Stimulated activated CD8-positive, alpha-beta memory T cell treated with anti-CD3 and anti-CD28 coated beads, Interleukin-4, amount 100 ng/mL, for 48 hours (primary cell): ENCODE data around the gene ZDHHC11.
"Not testable (repeated sequence)": the region's sequence is repeated elsewhere in the genome, so short reads cannot be mapped to it uniquely, and the experiment has no call there.

ENCODE experiments used
- DNase-seq: peaks from one replicate; pipeline ENCODE4 v3.0.0-alpha.2; 2020

Gene ZDHHC11

GRCh38 chr5:850511-851006 is at the start of gene ZDHHC11:
TSS of gene ZDHHC11 (minus strand) at chr5:850986. CDS start at chr5:850602, 384 bp downstream.
- no peak for DNase-seq

DNA sequence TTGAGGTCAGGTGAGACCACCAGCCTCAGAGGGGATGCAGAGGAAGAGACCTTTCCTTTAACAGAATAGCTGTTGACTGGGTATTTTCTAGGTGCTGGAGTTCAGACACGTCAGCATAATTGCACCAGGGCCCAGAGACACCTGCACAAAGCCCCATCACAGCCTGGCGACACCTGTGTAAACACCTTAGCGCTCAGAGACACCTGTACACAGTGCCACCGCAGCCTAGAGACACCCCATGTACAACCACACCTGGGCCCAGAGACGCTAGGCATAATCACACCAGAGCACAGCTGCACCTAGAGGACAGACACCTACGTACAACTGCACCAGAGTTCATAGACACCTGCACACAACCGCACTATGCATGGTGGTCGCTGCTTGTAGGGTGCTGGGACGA is 42.9 kb upstream of the ZDHHC11 start:
- no peak for DNase-seq

DNA sequence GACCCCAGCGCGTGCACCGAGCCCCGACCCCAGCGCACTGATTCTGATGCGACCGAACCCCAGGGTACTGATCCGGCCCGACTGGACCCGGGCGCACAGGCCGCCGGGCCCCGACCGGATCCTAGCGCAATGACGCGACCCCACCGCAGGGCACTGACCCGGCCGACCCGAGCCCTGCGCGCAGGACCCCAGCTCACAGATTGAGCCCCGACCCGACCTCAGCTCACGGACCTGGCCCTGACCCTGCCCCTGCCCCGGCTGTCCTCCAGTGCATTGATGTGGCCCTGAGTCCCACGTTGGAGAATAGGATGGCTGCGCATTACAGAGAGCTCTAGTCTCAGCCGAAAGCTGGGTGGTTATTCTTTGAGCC is 42.3 kb upstream of the ZDHHC11 start:
- no peak for DNase-seq

- DNase-seq: peak; percentile 87
Observed at GRCh38 chr5:892394-893136, 41.8 kb upstream of the ZDHHC11 start, which contains the start of the genes BRD9 and TRIP13. TSS of gene BRD9 (minus strand) at chr5:892801. CDS start at chr5:892657, 144 bp downstream. TSS of gene TRIP13 (plus strand) at chr5:892884. CDS start at chr5:892999, 115 bp downstream.

DNA sequence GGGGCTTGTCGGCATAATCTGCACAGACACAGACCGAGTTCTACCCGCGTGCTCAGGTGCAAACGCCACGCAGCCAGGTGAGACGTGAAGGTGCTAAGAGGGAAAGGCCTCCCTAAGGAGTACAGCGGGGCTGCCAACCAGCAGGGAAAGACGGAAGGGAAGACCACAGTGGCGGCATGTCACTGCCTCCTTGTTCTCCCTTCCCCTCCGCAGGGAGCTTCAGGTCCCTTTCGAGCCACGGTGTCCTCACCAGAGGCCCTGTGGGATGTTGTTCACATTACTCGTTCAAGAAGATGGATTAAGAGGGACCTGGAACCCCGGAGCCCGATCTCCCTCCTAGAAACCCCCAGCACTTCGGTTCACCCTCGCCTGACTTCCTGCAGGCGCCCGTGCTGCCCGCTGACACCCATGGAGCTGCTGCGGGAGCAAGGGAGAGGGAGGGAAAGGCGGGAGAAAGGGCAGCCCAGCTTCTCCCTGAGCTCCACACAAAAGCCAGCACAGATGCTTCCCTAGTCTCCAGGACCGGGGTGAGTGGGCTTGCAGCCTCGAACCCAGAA is 41.1 kb upstream of the ZDHHC11 start:
- DNase-seq: peak; percentile 42

- no peak for DNase-seq
Observed at GRCh38 chr5:891117-891836, 40.5 kb upstream of the ZDHHC11 start.

- DNase-seq: no peak
Observed at GRCh38 chr5:889075-889710, 38.4 kb upstream of the ZDHHC11 start.

GRCh38 chr5:888638-889035 is 37.9 kb upstream of the ZDHHC11 start:
- no peak for DNase-seq

DNA sequence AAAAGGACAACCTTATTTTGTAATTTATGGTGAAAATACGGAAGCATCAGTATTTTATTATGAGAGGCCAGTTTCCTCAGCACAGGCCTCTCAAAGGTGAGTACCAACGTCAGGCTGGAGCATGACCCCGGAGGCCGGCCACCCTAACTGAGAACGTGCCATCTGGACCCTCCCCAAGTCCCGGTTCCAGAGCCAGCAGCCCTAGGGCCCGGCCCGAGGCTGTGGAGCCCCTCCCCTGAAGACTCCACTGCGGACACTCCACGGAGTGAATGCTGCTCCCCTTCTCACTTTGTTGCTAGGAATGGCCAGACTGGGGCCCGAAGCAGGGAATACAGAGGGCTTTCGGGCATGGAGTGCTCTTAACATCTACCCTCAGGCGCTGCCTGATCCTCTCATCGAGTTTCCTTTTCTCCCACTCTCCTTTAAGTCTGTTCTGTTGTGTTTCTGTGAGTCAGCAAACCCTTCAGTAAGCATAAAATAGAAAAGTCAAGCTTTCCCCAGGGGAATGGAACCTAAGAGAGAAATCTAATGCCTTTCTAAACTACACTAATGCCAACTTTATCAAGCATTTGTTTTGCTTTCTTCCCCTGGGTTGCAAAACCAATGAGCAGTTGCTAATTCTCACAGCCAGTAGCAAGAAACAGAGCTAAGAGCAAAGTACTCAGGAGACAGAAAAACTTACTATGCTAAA is 37.3 kb upstream of the ZDHHC11 start:
- no peak for DNase-seq

- DNase-seq: no peak
Observed at GRCh38 chr5:886716-887325, 36.0 kb upstream of the ZDHHC11 start.

GRCh38 chr5:886036-886435 is 35.2 kb upstream of the ZDHHC11 start:
- DNase-seq: no peak

DNA sequence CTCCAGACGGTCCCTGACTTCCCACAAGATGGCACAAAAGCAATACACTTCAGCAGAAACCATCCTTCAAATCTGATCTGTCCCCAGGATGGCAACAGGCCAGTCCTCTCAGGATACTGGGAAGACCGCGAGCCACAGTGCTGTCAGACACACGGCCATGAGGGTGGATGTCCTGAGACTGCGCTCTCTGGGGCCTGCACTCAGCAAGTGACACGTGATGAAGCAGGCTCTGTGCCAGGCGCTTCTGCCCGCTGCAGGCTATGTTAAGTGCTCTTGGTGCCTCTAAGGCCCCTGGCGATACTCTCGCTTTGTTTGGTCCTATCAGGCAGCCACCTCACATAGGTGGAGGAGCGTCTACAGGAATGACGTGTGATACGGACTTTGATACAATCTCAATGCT is 34.7 kb upstream of the ZDHHC11 start:
- no peak for DNase-seq

DNA sequence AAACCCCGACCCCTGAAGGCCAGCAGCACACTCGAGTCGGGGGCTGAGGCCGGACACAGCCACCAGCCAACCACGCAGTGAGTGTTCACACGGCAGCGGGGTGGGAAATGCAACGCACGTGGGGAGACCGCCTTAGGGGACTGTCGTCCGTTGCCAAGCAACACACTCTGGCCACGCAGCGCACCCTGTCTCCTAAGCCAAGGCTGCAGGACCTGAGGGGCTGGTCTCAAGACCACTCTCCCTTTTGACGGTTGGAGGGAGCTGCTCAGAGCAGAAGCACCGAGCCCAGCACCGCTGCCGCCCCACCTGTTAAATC is 34.3 kb upstream of the ZDHHC11 start:
- no peak for DNase-seq

DNA sequence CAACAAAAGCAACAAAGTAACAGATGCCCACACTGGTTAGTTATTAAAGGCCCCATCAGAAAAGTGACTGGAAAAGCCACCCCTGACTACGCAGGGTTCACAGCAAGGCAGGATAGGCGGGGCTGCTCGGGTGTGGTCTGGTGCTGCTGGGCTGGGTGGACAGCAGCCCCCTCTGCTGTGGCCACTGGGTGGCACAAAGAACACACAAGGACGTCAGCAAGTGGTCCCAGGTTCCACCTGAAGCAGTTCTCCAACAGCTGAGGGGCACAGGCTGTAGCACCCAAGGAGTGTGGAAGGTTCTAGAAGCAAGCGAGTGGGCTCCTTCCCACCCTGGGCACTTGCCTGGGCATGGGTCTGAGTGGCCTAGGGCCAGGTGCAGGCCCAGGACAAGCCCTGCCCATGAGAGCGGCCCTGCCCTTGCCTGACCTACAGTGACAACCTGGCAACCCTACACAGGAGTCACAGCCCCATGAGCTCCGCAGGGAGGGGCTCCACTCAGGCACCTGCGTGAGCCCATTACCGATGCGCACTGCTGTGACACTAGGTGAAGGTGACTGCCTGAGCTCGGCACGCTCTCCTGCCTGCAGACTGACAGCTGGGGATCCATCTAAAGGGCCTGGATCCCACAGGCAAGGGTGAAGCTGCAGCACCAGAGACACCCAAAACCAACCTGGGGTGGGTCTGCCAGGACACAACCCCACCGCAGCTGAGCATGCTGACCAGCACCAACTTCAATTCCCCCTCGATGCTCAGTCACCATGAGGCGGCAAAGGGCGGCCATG is 33.8 kb upstream of the ZDHHC11 start:
- no peak for DNase-seq

- DNase-seq: no peak
Observed at GRCh38 chr5:883475-884181, 32.8 kb upstream of the ZDHHC11 start.

- no peak for DNase-seq
Observed at GRCh38 chr5:882253-883183, 31.7 kb upstream of the ZDHHC11 start.

DNA sequence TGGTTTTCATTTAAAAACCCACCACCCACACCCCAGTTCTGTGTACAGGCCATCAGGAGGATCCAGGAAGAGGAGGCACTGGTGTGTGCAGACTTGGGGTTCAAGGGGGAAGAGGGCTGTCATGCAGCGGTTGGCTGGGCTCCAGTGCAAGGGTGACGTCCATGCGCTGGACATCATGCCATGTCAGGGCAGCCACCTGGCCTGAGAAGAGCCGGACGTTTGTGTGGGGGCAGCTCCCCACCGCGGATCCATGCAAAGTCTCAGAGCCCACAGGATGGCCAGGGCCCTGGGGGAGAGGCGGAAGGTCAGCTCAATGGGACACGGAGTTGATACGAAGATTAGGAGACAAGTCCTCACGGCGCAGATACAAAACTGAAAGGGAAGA is 30.8 kb upstream of the ZDHHC11 start:
- DNase-seq: no peak

DNA sequence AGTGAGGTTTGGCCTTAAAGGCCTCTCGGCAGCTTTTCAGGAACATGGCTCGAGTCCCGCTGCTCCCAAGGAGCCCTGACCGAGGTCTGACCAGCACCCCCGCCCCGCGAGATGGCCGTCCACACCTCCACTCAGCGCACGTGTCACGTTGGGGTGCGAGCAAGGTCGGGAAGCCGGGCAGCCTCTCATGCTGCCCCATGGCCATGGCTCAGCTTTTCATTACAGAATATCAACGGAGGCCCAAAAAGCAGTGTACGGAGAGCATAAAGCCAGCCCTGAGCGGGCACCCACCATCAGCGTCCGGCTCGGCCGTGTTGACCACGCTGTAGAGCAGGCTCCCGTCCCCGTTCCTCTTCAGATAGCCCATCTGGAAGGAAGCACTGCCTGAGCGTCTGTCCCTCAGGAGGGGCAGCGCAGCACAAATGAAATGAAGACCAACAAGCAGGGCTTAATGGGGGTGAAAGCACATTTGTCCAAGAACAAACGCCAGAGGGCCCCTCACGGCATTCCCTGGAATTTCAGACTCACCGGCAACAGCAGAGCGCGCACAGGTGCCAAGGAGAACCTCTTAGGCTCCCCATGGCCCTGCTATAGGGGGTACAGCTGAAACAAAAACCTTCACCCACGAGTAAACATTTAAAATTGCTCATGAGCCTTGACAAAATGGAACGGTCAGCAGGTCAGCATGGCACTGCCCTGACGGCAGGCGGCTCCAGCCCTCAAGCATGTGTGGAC is 30.2 kb upstream of the ZDHHC11 start:
- no peak for DNase-seq

GRCh38 chr5:878677-879076 is 27.9 kb upstream of the ZDHHC11 start:
- not testable (repeated sequence) for DNase-seq
